GM20000 (cell line): ENCODE results near the gene SHOX.

Experiments used
- DNase-seq: peaks from one replicate; pipeline ENCODE4 v3.0.0; 2012; ENCODE audit warnings: low spot score
- TF ChIP-seq, protein P1 (sequence below): IDR thresholded peaks from 2 replicates; pipeline ENCODE4 v1.5.1; 2012; ENCODE audit warnings: mild to moderate bottlenecking, control low read depth; ENCODE audit errors: extremely low read depth, missing control alignments

SHOX gene

DNA sequence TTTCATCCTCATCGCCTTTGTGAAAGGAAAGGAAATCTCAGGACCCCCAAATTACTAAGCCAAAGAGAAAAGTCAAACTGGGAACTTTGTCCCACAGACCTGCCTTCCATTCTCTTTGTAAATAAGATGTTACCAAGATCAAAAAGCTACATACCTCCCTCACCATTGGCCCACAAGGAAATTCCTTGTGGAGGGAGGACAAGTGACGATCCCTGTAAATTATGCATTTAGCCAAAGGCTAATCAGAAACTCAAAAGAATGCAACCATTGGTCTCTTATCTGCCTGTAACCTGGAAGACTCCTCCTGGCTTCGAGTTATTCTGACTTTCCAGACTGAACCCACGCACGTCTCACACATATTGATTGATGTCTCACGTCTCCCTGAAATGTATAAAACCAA, 70.3 kb downstream of the SHOX start:
- TF ChIP-seq, protein P1, sequence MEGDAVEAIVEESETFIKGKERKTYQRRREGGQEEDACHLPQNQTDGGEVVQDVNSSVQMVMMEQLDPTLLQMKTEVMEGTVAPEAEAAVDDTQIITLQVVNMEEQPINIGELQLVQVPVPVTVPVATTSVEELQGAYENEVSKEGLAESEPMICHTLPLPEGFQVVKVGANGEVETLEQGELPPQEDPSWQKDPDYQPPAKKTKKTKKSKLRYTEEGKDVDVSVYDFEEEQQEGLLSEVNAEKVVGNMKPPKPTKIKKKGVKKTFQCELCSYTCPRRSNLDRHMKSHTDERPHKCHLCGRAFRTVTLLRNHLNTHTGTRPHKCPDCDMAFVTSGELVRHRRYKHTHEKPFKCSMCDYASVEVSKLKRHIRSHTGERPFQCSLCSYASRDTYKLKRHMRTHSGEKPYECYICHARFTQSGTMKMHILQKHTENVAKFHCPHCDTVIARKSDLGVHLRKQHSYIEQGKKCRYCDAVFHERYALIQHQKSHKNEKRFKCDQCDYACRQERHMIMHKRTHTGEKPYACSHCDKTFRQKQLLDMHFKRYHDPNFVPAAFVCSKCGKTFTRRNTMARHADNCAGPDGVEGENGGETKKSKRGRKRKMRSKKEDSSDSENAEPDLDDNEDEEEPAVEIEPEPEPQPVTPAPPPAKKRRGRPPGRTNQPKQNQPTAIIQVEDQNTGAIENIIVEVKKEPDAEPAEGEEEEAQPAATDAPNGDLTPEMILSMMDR = no peak
- DNase-seq = no peak

DNA sequence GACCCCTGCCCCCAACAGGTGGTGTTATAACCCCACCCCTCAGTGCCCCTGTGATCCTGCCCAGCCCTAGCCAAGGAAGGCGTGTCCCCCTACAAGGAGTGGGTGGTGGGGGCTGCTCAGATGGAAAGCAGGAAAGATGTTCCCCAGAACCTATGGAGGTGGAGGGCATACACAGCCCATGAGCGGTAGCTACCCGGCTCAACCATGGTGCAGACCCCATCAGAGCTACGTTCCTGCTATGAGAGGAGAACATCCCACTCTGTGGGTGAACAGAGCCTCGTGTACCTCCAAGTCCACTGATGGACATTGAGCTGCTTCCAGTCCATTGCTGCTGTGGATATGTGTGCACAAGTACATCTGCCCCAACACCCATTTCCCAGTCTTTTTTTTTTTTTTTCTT, 71.1 kb downstream of the SHOX start:
- DNase-seq = no peak

DNA sequence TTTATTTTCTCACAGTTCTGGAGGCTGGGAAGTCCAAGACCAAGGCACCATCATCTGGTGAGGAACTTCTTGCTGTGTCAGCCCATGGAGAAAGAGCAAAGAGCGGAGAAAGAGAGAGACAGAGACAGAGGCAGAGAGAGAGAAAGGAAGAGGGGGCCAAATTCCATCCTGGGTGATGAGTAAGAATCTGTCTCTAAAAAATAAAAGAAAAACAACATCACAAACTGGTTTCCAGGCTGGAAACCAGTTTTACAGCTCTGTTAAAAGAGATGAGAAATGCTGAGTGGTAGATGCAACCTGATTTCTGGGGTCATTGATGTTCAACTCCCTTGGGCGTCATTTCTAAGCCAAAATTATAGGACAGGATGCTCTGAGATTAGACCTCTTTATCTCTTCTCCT, 72.9 kb downstream of the SHOX start:
- TF ChIP-seq, protein P1 = no peak
- DNase-seq = no peak

More for the DNA sequence above, 71.1 kb downstream of the SHOX start:
- TF ChIP-seq, protein P1 = no peak

DNA sequence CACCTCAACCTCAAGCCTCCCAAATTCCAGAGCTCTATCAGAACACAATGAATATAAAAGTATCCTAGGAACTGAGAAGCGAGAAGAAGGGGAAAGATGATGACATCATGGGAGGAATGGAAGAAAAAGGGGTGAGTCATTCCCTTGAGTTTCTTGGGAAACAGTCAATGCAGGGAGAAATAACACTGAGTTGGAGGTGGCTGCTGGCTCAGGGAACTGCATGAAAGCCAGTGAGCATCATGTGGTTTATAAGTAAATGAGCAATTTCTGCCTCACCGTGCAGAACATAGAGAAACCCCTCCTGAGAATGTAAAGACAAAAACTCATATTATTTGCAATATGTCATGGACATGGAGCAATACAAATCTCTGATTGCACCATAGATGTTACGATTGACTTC, 73.3 kb downstream of the SHOX start:
- DNase-seq = no peak

More for the DNA sequence above, 73.3 kb downstream of the SHOX start:
- TF ChIP-seq, protein P1 = no peak
